HCT116 (cell line): ENCODE data around the gene PLA2G1B. TPM values are rescaled to one million over a fixed set of nuclear protein-coding genes. Genes with fewer than 3 reads are reported as not detected.

Source experiments
- ATAC-seq: fragments of 200-7000 bp; cut with Tn5 transposase; 2 replicates; pipeline ENCODE4 v1.9.1; 2020; ENCODE audit warnings: mild to moderate bottlenecking, moderate library complexity
- BruUV-seq: library from RNA; stranded (reverse); fragments of 400-500 nt; replicated peaks from 2 replicates; lab custom pipeline; 2021; lab: Mats Ljungman, UMichigan
- CTCF ChIA-PET: fragments of 300-600 bp; sonication (Branson Sonifier 250); formaldehyde crosslinking; loops from one replicate; lab custom pipeline; 2021; ENCODE audit warnings: antibody characterized with exemption; lab: Charles Lee
- POLR2A ChIA-PET: fragments of 300-600, 350-600 bp; sonication (Branson Sonifier 250); formaldehyde crosslinking; loops from one replicate; lab custom pipeline; 2021; ENCODE audit warnings: antibody characterized with exemption; lab: Charles Lee
- RAD21 ChIA-PET, 2 experiments: fragments of 300-600 bp; sonication (Branson Sonifier 250); formaldehyde crosslinking; loops; one replicate each; lab custom pipeline; 2023; ENCODE audit warnings: low total read pairs in 2 of 2; ENCODE audit not compliant: uncharacterized antibody in 2 of 2, unreplicated experiment in 2 of 2, low non-redundant PET in 1 of 2; lab: Charles Lee
- DNase-seq: peaks from one replicate; pipeline ENCODE4 v3.0.0-alpha.2; 2010; ENCODE audit warnings: low read depth, low spot score
- H2AFZ ChIP-seq: fragments of 200-600 bp; shearing (Covaris generic), sonication (generic); 2 replicates; pipeline ENCODE4 v1.6.1; 2017; ENCODE audit warnings: low read depth, mixed run types, mixed read lengths, antibody characterized with exemption, low read length; ENCODE audit not compliant: poor library complexity, severe bottlenecking
- H3K27ac ChIP-seq: 2 replicates; pipeline ENCODE4 v1.5.1; 2012; ENCODE audit warnings: low read depth, low read length
- H3K27me3 ChIP-seq: fragments of 200-600 bp; sonication (generic); 2 replicates; pipeline ENCODE4 v1.6.1; 2016; ENCODE audit warnings: mixed run types, low read length, mixed read lengths; ENCODE audit not compliant: insufficient read depth
- H3K36me3 ChIP-seq, 2 experiments: fragments of 200-500 bp in 1 of 2; fragments of 200-600 bp in 1 of 2; sonication (Bioruptor generic) in 1 of 2; sonication (generic) in 1 of 2; 2 replicates each; pipeline versions ENCODE4 v1.5.1 to v1.6.1; 2014 to 2016; ENCODE audit warnings: low read length in 2 of 2, inconsistent platforms in 1 of 2, mixed read lengths in 1 of 2, mixed run types in 1 of 2; ENCODE audit not compliant: insufficient read depth in 2 of 2, control insufficient read depth in 1 of 2
- H3K4me1 ChIP-seq, 2 experiments: fragments of 200-600 bp in 1 of 2; sonication (generic) in 1 of 2; 2 replicates each; pipeline versions ENCODE4 v1.5.1 to v1.6.1; 2012 to 2017; ENCODE audit warnings: low read length in 2 of 2, inconsistent platforms in 1 of 2, mild to moderate bottlenecking in 1 of 2, mixed read lengths in 1 of 2, mixed run types in 1 of 2, moderate library complexity in 1 of 2; ENCODE audit not compliant: insufficient read depth in 2 of 2, control insufficient read depth in 1 of 2
- H3K4me2 ChIP-seq: fragments of 200-600 bp; sonication (generic); 2 replicates; pipeline ENCODE4 v1.6.1; 2017; ENCODE audit warnings: mixed run types, low read length, mixed read lengths
- H3K4me3 ChIP-seq, 2 experiments: fragments of 200-600 bp in 1 of 2; sonication (generic) in 1 of 2; replicated peaks in 1 of 2; 2 replicates each; pipeline ENCODE4 v1.5.1; 2011 to 2016; ENCODE audit warnings: low read length in 2 of 2, control low read depth in 1 of 2, low read depth in 1 of 2, mild to moderate bottlenecking in 1 of 2, mixed read lengths in 1 of 2, mixed run types in 1 of 2
- H3K79me2 ChIP-seq: fragments of 200-600 bp; sonication (generic); 2 replicates; pipeline ENCODE4 v1.6.1; 2017; ENCODE audit warnings: mild to moderate bottlenecking, mixed run types, low read length, moderate library complexity, mixed read lengths; ENCODE audit not compliant: insufficient read depth
- H3K9ac ChIP-seq: fragments of 200-600 bp; sonication (generic); 2 replicates; pipeline ENCODE4 v1.6.1; 2016; ENCODE audit warnings: low read length, mixed read lengths
- H3K9me2 ChIP-seq: fragments of 200-600 bp; sonication (generic), shearing (Covaris generic); 2 replicates; pipeline ENCODE4 v1.6.1; 2017; ENCODE audit warnings: mixed run types, mild to moderate bottlenecking, moderate library complexity; ENCODE audit not compliant: insufficient read depth
- H3K9me3 ChIP-seq, 2 experiments: fragments of 200-500 bp in 1 of 2; fragments of 200-600 bp in 1 of 2; sonication (Bioruptor generic) in 1 of 2; sonication (generic) in 1 of 2; 2 replicates each; pipeline ENCODE4 v1.6.1; 2014 to 2017; ENCODE audit warnings: low read length in 2 of 2, mixed read lengths in 2 of 2, inconsistent platforms in 1 of 2, low read depth in 1 of 2, mild to moderate bottlenecking in 1 of 2, mixed run types in 1 of 2, moderate library complexity in 1 of 2; ENCODE audit not compliant: control insufficient read depth in 1 of 2, insufficient read depth in 1 of 2
- H4K20me1 ChIP-seq: fragments of 200-600 bp; sonication (generic), shearing (Covaris generic); 2 replicates; pipeline ENCODE4 v1.6.1; 2017; ENCODE audit warnings: mixed run types, mild to moderate bottlenecking, moderate library complexity; ENCODE audit not compliant: insufficient read depth
- ATF3 ChIP-seq: IDR thresholded peaks from 2 replicates; pipeline ENCODE4 v1.6.1; 2012
- CBX3 ChIP-seq: IDR thresholded peaks from 2 replicates; pipeline ENCODE4 v1.6.1; 2012; ENCODE audit warnings: low read depth
- CEBPB ChIP-seq: IDR thresholded peaks from 2 replicates; pipeline ENCODE4 v1.6.1; 2012; ENCODE audit warnings: low read depth
- CTCF ChIP-seq, 3 experiments: fragments of 200-600 bp in 1 of 3; sonication (generic) in 1 of 3; IDR thresholded peaks in 2 of 3; conservative IDR thresholded peaks in 1 of 3; 2 replicates each; pipeline ENCODE4 v1.5.1; 2012 to 2017; ENCODE audit warnings: low read depth in 2 of 3, low read length in 2 of 3, antibody characterized with exemption in 1 of 3, borderline replicate concordance in 1 of 3, control low read depth in 1 of 3, mild to moderate bottlenecking in 1 of 3, mixed read lengths in 1 of 3, mixed run types in 1 of 3, moderate library complexity in 1 of 3; ENCODE audit not compliant: insufficient read depth in 1 of 3
- FOSL1 ChIP-seq: IDR thresholded peaks from 2 replicates; pipeline ENCODE4 v1.6.1; 2012; ENCODE audit warnings: low read depth
- POLR2A ChIP-seq: IDR thresholded peaks from 2 replicates; pipeline ENCODE4 v1.7.0; 2011; ENCODE audit warnings: borderline replicate concordance; ENCODE audit not compliant: insufficient read depth, insufficient read length; ENCODE audit errors: extremely low read depth
- POLR2AphosphoS5 ChIP-seq: IDR thresholded peaks from 2 replicates; pipeline ENCODE4 v1.6.1; 2011; ENCODE audit warnings: mild to moderate bottlenecking, low read depth, low read length, moderate library complexity
- REST ChIP-seq: IDR thresholded peaks from 2 replicates; pipeline ENCODE4 v1.6.1; 2012; ENCODE audit warnings: low read depth
- SIN3A ChIP-seq: IDR thresholded peaks from 2 replicates; pipeline ENCODE4 v1.6.1; 2012; ENCODE audit warnings: low read depth
- SP1 ChIP-seq: IDR thresholded peaks from 2 replicates; pipeline ENCODE4 v1.6.1; 2012; ENCODE audit warnings: low read depth
- SRF ChIP-seq: IDR thresholded peaks from 2 replicates; pipeline ENCODE4 v1.6.1; 2012; ENCODE audit warnings: low read depth
- TCF7L2 ChIP-seq: IDR thresholded peaks from 2 replicates; pipeline ENCODE4 v1.7.0; 2011; ENCODE audit warnings: borderline replicate concordance, inconsistent platforms; ENCODE audit not compliant: insufficient read depth, insufficient read length; ENCODE audit errors: extremely low read depth
- ZBTB33 ChIP-seq: IDR thresholded peaks from 2 replicates; pipeline ENCODE4 v1.6.1; 2011; ENCODE audit warnings: mild to moderate bottlenecking, low read length, moderate library complexity; ENCODE audit not compliant: insufficient replicate concordance; ENCODE audit errors: extremely low read depth
- ZNF274 ChIP-seq: fragments of 200-500 bp; sonication (Bioruptor generic); IDR thresholded peaks from 2 replicates; pipeline ENCODE4 v1.6.1; 2014; ENCODE audit warnings: mild to moderate bottlenecking, low read depth, low read length, inconsistent platforms
- intact Hi-C: fragments of 100-400 bp; cut with micrococcal nuclease; formaldehyde crosslinking; loops from 2 replicates; pipeline ENCODE4 v1.10.0; 2022
- total RNA-seq: library from RNA; stranded (reverse); gene quantifications from one replicate; pipeline ENCODE4 v1.2.1, GENCODE V29; 2021; ENCODE audit not compliant: unreplicated experiment

Gene PLA2G1B
- total RNA-seq, 1 experiment from 2014 or later, result 2.0 TPM

GRCh38 chr12:120346031-120346430 lies 18.5 kb upstream of the PLA2G1B start:
- no peak for TF ChIP-seq CTCF (IDR thresholded peaks at IDR 0.05 in 2 of 3, conservative IDR thresholded peaks at IDR 0.05 in 1 of 3; ENCODE audit: borderline replicate concordance in 1 of 3, insufficient read depth in 1 of 3, low read depth in 2 of 3, low read length in 2 of 3)
- TF ChIP-seq FOSL1, result no peak
- no peak for TF ChIP-seq CBX3
- no peak for TF ChIP-seq SP1
- TF ChIP-seq POLR2A, result no peak
- TF ChIP-seq SRF, result no peak
- no peak for TF ChIP-seq CEBPB
- TF ChIP-seq REST, result no peak
- no peak for TF ChIP-seq ZBTB33
- TF ChIP-seq TCF7L2, result no peak
- TF ChIP-seq ATF3, result no peak
- no peak for TF ChIP-seq ZNF274
- TF ChIP-seq POLR2AphosphoS5, result no peak
- no peak for TF ChIP-seq SIN3A
- H3K9ac ChIP-seq, result no peak overlapping the region
- POLR2A ChIA-PET, result no interaction called here
- no peaks in the 10 kb centered on the region for H3K9me2 ChIP-seq
- H3K4me3 ChIP-seq, result no peak overlapping the region
- intact Hi-C loops, result no loop called here
- CTCF ChIA-PET, result no interaction called here
- H4K20me1 ChIP-seq, result no peaks in the 10 kb centered on the region
- H3K9me3 ChIP-seq, result no peaks in the 10 kb centered on the region
- H3K36me3 ChIP-seq, result peaks cover 2 to 3% of the 10 kb centered on the region in 2 experiments; a peak in 2 of 4 replicates
- no peak overlapping the region for H3K27ac ChIP-seq
- no peaks in the 10 kb centered on the region for H3K27me3 ChIP-seq
- H3K4me2 ChIP-seq, result no peak overlapping the region
- H2AFZ ChIP-seq, result no peak overlapping the region
- H3K4me1 ChIP-seq, result no peaks in the 10 kb centered on the region
- no peak for DNase-seq
- RAD21 ChIA-PET, result no interaction called here
- ATAC-seq, result no peak
- no TSS peak for BruUV-seq
- H3K79me2 ChIP-seq, result no peaks in the 10 kb centered on the region
